Peyer's patch (tissue), 4 donors: ENCODE data around the gene MCOLN1.

Experiments used
- POLR2A ChIP-seq, 2 donors: fragments of 450-650 bp; IDR thresholded peaks; one replicate each; pipeline ENCODE4 v1.5.1; 2017; ENCODE audit warnings: antibody characterized with exemption in 2 of 2, mild to moderate bottlenecking in 2 of 2, moderate library complexity in 2 of 2
- TF ChIP-seq, protein P1 (sequence below), 6 experiments: fragments of 450-650 bp in 4 of 6; fragments of 200-600 bp in 2 of 6; sonication (generic) in 1 of 6; IDR thresholded peaks; one replicate each; pipeline ENCODE4 v1.5.1; 2017 to 2019; ENCODE audit warnings: antibody characterized with exemption in 6 of 6, mild to moderate bottlenecking in 3 of 6, moderate library complexity in 1 of 6

DNA sequence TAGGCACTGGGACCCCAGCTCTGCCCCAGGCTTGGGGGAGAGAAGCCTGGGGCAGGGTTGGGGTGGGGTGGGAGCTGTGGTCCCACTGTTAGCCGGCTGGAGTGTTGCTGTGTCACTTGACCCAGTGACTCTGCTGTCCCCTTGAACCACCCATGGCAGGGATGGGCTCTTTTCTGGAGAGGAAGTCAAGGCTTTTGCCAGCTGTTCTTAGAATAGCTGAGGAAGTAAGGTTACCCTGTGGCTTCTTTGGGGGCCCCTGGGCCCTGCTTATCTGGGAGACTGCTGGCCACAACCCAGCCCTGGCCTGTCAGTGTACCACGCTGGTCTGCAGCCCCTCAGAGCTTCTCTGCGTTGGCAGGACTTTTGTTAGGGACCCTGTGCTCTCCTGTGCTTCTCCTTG, 22.2 kb downstream of the MCOLN1 start:
- TF ChIP-seq, protein P1, sequence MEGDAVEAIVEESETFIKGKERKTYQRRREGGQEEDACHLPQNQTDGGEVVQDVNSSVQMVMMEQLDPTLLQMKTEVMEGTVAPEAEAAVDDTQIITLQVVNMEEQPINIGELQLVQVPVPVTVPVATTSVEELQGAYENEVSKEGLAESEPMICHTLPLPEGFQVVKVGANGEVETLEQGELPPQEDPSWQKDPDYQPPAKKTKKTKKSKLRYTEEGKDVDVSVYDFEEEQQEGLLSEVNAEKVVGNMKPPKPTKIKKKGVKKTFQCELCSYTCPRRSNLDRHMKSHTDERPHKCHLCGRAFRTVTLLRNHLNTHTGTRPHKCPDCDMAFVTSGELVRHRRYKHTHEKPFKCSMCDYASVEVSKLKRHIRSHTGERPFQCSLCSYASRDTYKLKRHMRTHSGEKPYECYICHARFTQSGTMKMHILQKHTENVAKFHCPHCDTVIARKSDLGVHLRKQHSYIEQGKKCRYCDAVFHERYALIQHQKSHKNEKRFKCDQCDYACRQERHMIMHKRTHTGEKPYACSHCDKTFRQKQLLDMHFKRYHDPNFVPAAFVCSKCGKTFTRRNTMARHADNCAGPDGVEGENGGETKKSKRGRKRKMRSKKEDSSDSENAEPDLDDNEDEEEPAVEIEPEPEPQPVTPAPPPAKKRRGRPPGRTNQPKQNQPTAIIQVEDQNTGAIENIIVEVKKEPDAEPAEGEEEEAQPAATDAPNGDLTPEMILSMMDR (IDR thresholded peaks at IDR 0.05), result no peak
- TF ChIP-seq POLR2A (IDR thresholded peaks at IDR 0.05), result no peak
